Activated naive CD4-positive, alpha-beta T cell treated with Interleukin-2 at 50 U/mL for 16 hours (primary cell): Measurements from ENCODE around the gene C16orf78.

Source experiments
- DNase-seq: peaks from one replicate; pipeline ENCODE4 v3.0.0-alpha.2; 2020

C16orf78 gene

DNA sequence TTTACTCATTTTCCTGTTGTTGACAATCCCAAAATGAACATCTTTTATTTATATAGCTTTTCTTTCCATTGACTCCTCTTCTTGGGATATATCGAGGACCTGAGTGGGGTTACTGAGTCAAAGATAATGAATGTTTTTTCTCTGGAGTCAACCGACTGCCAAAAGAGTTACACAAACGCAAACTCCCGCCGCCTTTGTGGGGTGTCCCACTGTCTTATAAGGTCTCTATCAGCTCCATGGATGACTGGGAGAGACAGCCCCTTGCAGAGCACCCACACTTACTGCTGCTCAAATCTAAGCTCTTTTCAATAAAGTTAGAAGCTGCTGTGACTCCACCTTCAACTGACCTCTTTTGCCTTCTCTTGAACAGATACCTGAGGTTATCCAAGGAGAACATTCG lies 25.2 kb downstream of the C16orf78 start:
- no peak for DNase-seq

GRCh38 chr16:49399594-49400364 lies 26.2 kb downstream of the C16orf78 start:
- no peak for DNase-seq

- DNase-seq: no peak
Observed at GRCh38 chr16:49400611-49401010, 27.0 kb downstream of the C16orf78 start.

GRCh38 chr16:49405123-49405522 lies 31.5 kb downstream of the C16orf78 start:
- DNase-seq: no peak

- DNase-seq: no peak
Observed at GRCh38 chr16:49405530-49405929, 31.9 kb downstream of the C16orf78 start.

DNA sequence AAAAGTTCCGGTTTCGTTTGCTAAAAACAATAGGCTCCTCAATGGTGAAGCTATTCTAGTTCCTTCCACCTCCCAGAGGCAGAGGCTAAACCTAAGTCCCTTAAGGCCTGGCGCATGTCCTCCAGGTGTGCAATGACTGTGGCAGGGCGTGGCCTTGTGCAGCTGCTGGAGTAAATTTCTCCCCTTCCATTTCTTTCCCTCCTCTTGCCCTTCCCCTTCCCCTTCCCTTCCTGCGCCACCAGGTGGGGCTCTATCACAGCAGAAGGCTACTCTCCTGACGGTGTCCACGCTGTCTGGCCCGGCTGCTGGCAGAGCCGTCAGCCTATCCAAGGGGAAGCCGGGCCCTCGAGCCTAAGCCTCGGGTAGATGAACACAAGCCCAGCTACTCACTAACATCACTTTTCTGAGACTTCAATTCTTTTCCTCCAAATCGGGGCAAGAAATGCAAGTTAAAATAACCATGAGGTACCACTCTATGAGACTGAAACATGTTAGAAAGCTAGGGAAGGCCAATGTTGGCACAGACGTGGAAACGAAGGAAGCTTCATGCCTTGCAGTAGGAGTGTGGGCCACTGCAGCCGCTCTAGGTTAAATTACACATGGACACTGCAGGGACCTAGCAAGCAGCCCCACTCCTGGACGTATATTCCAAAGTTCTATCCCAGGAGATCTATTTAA lies 34.4 kb downstream of the C16orf78 start:
- peak; percentile 47 for DNase-seq

- DNase-seq: no peak
Observed at GRCh38 chr16:49409121-49409520, 35.5 kb downstream of the C16orf78 start.

GRCh38 chr16:49410226-49410625 lies 36.6 kb downstream of the C16orf78 start:
- DNase-seq: no peak

GRCh38 chr16:49411121-49411970 lies 37.7 kb downstream of the C16orf78 start:
- DNase-seq: no peak

DNA sequence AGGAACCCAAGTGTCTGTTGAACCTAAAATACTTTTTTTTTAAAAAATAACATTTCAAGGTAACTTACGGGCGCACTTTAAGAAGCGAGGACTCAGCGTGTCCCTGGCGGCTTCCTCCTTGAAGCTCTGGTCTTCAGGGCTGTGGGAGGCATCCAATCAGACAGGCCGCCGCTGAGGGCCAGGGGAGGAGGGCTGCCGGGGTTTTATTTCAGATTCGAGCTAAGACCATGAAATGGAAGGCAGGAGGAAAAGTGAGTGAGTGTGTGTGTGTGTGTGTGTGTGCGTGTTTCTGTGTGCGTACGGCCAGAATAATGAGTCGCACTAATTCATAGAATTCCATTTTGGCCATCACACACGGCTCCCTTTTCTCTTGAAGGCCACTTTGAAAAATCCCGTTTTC lies 41.1 kb downstream of the C16orf78 start:
- DNase-seq: no peak

- no peak for DNase-seq
Observed at GRCh38 chr16:49415083-49415482, 41.5 kb downstream of the C16orf78 start.

GRCh38 chr16:49416001-49416675 lies 42.5 kb downstream of the C16orf78 start:
- no peak for DNase-seq

GRCh38 chr16:49417354-49417753 lies 43.8 kb downstream of the C16orf78 start:
- DNase-seq: no peak

- DNase-seq: no peak
Observed at GRCh38 chr16:49419006-49419405, 45.4 kb downstream of the C16orf78 start.

DNA sequence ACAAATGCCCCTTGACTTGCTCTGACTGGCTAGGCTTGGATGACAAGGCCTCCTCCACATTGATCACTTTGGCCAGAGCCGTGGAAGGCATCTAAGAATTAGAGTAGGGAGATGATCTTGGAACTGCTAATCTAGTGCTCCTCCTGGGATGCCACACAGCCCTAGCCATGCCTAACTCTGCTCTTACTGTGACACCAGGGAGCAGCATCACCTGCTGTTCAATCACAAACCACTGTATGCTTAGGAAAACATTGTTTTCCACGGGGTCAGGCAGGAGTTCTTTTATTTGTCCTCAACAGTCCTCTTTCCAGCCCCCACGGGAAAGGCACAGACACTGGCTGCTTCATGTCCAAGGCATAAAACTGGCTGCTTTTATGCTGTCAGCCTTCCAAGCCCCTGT lies 46.3 kb downstream of the C16orf78 start:
- DNase-seq: no peak

DNA sequence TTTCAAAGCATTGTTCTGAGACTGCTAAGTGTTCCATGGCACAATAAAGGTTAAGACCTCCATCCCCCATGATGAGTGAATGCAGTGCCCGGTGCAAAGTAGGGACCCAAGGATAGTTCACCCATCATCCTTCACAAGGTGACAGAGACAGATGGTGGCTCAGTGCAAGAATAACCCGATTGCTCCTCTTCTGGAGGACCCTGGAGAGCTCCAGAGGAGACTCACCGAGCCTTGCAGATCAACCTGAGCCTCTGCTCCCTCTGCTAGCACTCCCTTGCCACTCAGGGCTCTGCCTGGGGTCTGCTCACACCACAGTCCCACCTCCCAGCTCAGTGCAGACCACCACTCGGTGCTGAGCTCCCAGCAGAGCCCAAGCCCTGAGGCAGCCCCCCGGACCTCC lies 49.3 kb downstream of the C16orf78 start:
- no peak for DNase-seq

DNA sequence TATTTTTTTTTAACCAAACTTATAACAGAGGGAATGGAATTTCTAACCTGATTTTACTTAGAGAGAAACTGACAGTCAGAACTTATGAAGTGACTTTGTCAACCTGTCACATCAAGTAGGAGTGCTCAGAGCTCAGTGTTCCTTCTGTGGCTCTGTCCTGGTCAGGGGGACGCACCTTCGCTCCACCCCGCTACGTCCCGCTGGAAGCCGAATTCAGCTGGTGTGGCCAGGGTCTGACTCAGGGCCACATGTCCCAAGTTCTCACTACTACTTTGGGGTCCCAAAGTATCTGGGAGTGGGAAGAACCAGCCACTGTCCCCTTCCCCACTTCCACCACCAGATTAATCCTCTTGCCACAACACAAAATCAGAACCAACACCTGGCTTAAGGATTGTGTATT lies 51.4 kb downstream of the C16orf78 start:
- DNase-seq: no peak

- DNase-seq: no peak
Observed at GRCh38 chr16:49427771-49428170, 54.2 kb downstream of the C16orf78 start.

- no peak for DNase-seq
Observed at GRCh38 chr16:49428808-49429207, 55.2 kb downstream of the C16orf78 start.

DNA sequence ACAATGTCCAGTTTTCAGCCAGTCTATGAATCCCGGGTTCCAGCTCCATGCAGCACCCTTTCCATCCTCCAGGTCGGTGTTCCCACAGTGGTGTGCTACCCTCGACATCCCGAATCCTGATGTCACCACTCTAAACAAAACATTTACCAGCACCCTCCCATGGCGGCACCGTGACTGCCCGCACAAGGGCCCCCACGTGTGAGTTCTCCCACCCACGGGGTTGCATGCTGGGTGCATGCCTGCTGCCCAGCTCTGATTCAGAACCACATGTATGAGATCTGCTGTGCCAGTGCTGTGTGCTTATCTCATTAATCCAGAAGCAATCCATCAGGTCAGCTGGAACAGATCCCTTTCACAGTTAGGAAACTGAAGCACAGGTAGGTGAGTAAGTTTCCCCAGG lies 57.4 kb downstream of the C16orf78 start:
- no peak for DNase-seq

- DNase-seq: no peak
Observed at GRCh38 chr16:49431591-49432290, 58.1 kb downstream of the C16orf78 start.

DNA sequence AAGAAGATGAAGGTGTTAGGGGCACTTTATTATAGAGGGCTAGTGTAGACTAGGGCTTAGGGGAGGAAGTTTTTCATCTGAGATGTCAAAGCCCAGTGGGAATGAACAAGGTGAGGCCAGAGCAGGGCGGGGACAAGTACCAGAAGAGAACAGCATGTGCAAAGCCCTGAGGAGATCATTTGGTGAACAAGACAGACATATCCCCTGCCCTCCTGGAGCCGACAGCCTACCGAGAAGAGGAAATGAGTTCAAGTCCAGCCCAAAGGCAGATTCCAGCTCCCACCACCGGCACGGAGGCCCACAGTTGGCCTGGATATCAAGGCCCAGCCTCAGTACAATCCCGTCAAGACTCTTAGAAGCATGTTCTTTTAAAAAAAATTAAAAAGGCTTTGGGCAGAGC lies 61.1 kb downstream of the C16orf78 start:
- no peak for DNase-seq
